Naive thymus-derived CD8-positive, alpha-beta T cell (primary cell): ENCODE results near the gene IGSF5. TPM values are rescaled to one million over a fixed set of nuclear protein-coding genes. Genes with fewer than 3 reads are reported as not detected.

Experiments used
- ATAC-seq, 2 donors: fragments of 150-1000 bp; cut with Tn5 transposase in 1 of 2; sonication (Bioruptor Pico), chemical (Tn5 transposase) in 1 of 2; 1 replicate in 1 of 2; 2 replicates in 1 of 2; pipeline ENCODE4 v1.10.0; 2021; ENCODE audit warnings: mild to moderate bottlenecking in 2 of 2, moderate library complexity in 2 of 2
- POLR2A ChIA-PET: fragments of 350-600 bp; sonication (Branson Sonifier 250); formaldehyde crosslinking; loops from one replicate; lab custom pipeline; 2021; ENCODE audit warnings: antibody characterized with exemption; lab: Charles Lee
- DNase-seq, 10 donors: peaks; one replicate each; pipeline versions ENCODE4 v3.0.0 to v3.0.0-alpha.2; 2020 to 2022
- H3K27ac Mint-ChIP-seq, 10 donors: one replicate each; pipeline ENCODE4 v1.8.0; 2020 to 2022; ENCODE audit warnings: mild to moderate bottlenecking in 10 of 10, mixed read lengths in 10 of 10, moderate library complexity in 4 of 10, inconsistent platforms in 1 of 10
- H3K27me3 Mint-ChIP-seq, 5 donors: one replicate each; pipeline ENCODE4 v1.8.0; 2021 to 2022; ENCODE audit warnings: mixed read lengths in 5 of 5
- H3K36me3 Mint-ChIP-seq, 3 donors: one replicate each; pipeline ENCODE4 v1.8.0; 2020 to 2022; ENCODE audit warnings: mixed read lengths in 3 of 3, mild to moderate bottlenecking in 2 of 3, inconsistent platforms in 1 of 3
- H3K4me1 Mint-ChIP-seq, 4 donors: one replicate each; pipeline ENCODE4 v1.8.0; 2021 to 2022; ENCODE audit warnings: mixed read lengths in 4 of 4
- H3K4me3 Mint-ChIP-seq, 10 donors: one replicate each; pipeline ENCODE4 v1.8.0; 2020 to 2022; ENCODE audit warnings: mild to moderate bottlenecking in 10 of 10, mixed read lengths in 10 of 10, moderate library complexity in 6 of 10, inconsistent platforms in 1 of 10
- H3K9me3 Mint-ChIP-seq, 9 donors: one replicate each; pipeline ENCODE4 v1.8.0; 2020 to 2022; ENCODE audit warnings: mixed read lengths in 9 of 9, mild to moderate bottlenecking in 3 of 9, inconsistent platforms in 1 of 9, moderate library complexity in 1 of 9
- polyA plus RNA-seq, 3 donors: library from polyadenylated mRNA; unstranded; fragments of 300-500 nt; fragmentation: Illumina TruSeq; gene quantifications; one replicate each; pipeline ENCODE4 v1.2.3, GENCODE V29; 2021
- total RNA-seq, 8 experiments: library from RNA in 2 of 8; stranded (reverse) in 2 of 8; gene quantifications; one replicate each; pipeline ENCODE4 v1.2.3 and lab custom pipeline; 2021 to 2026

The IGSF5 gene
- total and polyA plus RNA-seq, 5 experiments from 2014 or later: not detected

DNA sequence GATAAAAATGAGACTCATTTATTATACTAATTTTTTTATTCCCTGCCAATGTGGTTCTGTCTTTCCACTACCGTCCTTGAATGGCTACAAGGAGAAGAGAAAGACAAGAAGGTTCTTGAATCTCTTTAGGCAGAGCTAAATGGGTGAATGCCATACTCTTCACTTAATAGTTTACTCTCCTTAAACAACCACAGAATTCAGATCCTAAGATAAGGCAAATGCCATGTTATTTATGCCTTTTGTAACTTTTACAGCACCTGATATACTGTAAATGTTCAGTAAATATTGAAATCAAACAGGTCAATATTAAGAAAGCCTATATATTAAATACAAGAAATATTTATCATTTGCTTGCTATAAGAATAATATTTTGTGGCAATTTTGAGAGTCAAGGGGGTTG is 58.4 kb downstream of the IGSF5 start:
- no peak for ATAC-seq
- H3K27ac Mint-ChIP-seq: no peak overlapping the region
- H3K36me3 Mint-ChIP-seq: no peaks in the 10 kb centered on the region
- H3K4me3 Mint-ChIP-seq: no peak overlapping the region
- POLR2A ChIA-PET: no interaction called here
- no peak for DNase-seq
- peaks cover 0 to 9% (median 4%) of the 10 kb centered on the region in 5 donors for H3K27me3 Mint-ChIP-seq
- peaks cover 0 to 2% (median 0%) of the 10 kb centered on the region in 9 donors for H3K9me3 Mint-ChIP-seq
- no peaks in the 10 kb centered on the region for H3K4me1 Mint-ChIP-seq

DNA sequence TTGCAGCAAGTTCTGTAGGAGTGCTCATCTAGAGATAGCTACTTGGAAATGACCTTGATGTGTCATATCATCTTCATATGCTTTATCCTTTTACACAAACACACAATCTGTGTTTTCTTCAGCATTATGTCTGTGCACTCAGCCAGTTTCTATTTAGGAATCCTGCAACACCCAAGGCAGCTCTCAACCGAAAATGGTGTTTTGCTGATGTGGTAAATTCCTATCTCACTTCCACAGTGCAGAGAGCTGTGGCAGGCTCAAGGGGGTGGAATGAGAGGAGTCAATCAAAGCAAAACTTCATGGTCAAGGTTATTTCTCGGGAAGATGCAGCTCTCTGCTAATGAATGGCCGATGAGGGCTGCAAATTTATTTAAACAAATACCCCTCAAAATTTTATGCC is 59.3 kb downstream of the IGSF5 start:
- no peaks in the 10 kb centered on the region for H3K4me1 Mint-ChIP-seq
- DNase-seq (no peak), ATAC-seq (no peak)
- peaks cover 0 to 2% (median 0%) of the 10 kb centered on the region in 9 donors for H3K9me3 Mint-ChIP-seq
- no peak overlapping the region for H3K27ac Mint-ChIP-seq
- no peaks in the 10 kb centered on the region for H3K36me3 Mint-ChIP-seq
- no peak overlapping the region for H3K4me3 Mint-ChIP-seq
- H3K27me3 Mint-ChIP-seq: peaks cover 0 to 15% (median 1%) of the 10 kb centered on the region in 5 donors
- POLR2A ChIA-PET: no interaction called here

DNA sequence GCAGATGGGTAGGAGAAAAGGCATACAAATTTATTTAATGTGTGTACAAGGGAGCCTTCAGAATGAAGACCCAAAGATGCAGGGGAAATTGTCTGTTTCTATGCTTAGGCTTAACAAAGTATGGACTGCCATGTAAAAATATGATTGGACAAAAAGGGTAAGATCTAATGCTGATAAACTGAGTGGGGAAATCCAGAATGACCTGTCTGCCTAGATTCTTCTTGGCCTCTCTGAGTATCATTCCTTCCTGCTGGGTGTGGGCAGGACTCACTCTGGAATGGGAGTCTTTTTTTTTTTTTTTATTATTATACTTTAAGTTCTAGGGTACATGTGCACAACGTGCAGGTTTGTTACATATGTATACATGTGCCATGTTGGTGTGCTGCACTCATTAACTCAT is 61.0 kb downstream of the IGSF5 start:
- H3K27ac Mint-ChIP-seq: no peak overlapping the region
- H3K4me1 Mint-ChIP-seq: no peaks in the 10 kb centered on the region
- H3K9me3 Mint-ChIP-seq: peaks cover 0 to 2% (median 0%) of the 10 kb centered on the region in 9 donors
- H3K4me3 Mint-ChIP-seq: no peak overlapping the region
- H3K27me3 Mint-ChIP-seq: peaks cover 0 to 15% (median 5%) of the 10 kb centered on the region in 5 donors
- DNase-seq (no peak), ATAC-seq (no peak)
- H3K36me3 Mint-ChIP-seq: no peaks in the 10 kb centered on the region
- POLR2A ChIA-PET: no interaction called here

DNA sequence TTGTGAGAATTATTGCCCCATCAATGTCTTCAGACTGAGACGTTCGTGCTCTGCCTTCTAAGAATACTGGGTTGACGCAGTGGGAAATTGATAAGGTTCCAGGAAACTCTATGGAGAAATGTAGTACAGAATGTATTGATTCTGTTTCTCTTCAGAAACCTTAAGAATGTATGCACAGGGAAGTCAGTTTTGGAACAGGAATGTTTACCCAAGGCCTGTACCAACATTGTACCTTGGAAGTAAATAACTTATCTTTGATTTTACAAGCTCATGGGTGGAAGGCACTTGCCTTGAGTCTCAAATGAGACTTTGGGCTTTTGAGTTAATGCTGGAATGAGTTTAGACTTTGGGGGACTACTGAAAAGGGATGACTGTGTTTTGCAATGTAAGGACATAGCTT is 62.8 kb downstream of the IGSF5 start:
- POLR2A ChIA-PET: no interaction called here
- Mint-ChIP-seq H3K27me3 (peaks cover 0 to 12% (median 1%) of the 10 kb centered on the region in 5 donors), H3K27ac (no peak overlapping the region), H3K4me1 (no peaks in the 10 kb centered on the region), H3K36me3 (no peaks in the 10 kb centered on the region), H3K9me3 (peaks cover 0 to 3% (median 0%) of the 10 kb centered on the region in 9 donors), H3K4me3 (no peak overlapping the region)
- no peak for DNase-seq
- no peak for ATAC-seq

DNA sequence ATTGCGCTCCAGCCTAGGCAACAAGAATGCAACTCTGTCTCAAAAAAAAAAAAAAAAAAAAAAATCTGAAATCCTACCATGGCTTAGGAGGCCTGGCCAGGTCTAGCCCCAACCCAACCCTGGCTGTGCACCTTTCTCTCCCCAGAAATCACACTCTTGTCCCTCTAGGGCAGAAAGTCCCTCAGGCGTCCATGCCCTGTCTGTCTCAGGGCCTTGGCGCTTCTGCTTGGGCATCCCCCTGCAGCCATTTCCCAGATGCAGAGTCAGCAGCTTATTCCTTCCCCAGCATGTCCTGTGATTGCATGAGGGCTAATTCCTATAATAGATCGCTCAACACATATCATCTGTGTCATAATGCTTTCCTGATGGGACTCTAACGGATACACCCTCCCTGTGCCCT is 65.0 kb downstream of the IGSF5 start:
- no peak for ATAC-seq
- Mint-ChIP-seq H3K9me3 (peaks cover 0 to 8% (median 0%) of the 10 kb centered on the region in 9 donors), H3K36me3 (no peaks in the 10 kb centered on the region), H3K27ac (no peak overlapping the region), H3K4me3 (no peak overlapping the region), H3K4me1 (no peaks in the 10 kb centered on the region), H3K27me3 (peaks cover 0 to 12% (median 3%) of the 10 kb centered on the region in 5 donors)
- no peak for DNase-seq
- POLR2A ChIA-PET: no interaction called here

DNA sequence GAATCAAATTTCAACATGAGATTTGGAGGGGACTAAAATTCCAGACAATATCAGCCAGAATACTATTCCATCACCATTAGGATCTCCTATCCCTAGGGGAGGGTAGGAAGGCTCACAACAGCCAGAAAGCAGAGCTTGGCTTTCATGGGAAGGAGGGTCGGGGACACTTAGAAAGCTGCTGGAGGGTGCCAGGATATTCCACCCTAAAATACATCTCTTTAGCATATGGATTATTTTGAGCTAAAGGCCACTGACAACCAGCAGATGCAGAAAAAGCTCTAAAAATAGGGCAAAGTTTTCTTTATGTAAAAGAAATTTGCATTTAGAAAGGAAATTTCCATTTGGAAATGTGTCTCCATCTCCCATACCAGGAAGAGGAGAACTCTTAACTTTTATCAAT is 68.0 kb downstream of the IGSF5 start:
- H3K36me3 Mint-ChIP-seq: no peaks in the 10 kb centered on the region
- peaks cover 0 to 8% (median 2%) of the 10 kb centered on the region in 9 donors for H3K9me3 Mint-ChIP-seq
- POLR2A ChIA-PET: no interaction called here
- ATAC-seq: no peak
- no peak for DNase-seq
- H3K27ac Mint-ChIP-seq: no peak overlapping the region
- H3K4me3 Mint-ChIP-seq: no peak overlapping the region
- H3K27me3 Mint-ChIP-seq: peaks cover 0 to 10% (median 5%) of the 10 kb centered on the region in 5 donors
- H3K4me1 Mint-ChIP-seq: no peaks in the 10 kb centered on the region

DNA sequence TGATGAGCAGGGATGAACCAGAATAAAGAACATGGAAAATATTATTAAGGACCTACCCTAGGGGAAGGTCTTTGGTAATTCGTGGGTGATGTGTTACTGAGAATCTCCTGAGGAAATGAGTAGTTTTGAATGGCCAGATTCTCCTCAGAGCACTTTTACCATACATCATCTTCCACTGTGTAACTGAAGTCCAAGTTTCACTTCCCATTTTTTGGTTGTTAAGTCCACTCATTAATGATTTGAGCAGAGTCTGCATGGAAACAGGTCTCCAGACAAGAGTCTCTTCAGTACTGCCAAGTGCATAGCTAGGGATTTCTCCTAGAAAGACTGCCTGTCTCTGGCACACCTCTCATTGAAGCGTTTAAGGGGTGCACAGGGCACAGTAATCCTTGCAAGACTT is 73.6 kb downstream of the IGSF5 start:
- no peaks in the 10 kb centered on the region for H3K4me1 Mint-ChIP-seq
- no peak overlapping the region for H3K4me3 Mint-ChIP-seq
- H3K9me3 Mint-ChIP-seq: peaks cover 0 to 12% (median 0%) of the 10 kb centered on the region in 9 donors
- H3K36me3 Mint-ChIP-seq: no peaks in the 10 kb centered on the region
- ATAC-seq (no peak), DNase-seq (no peak)
- H3K27me3 Mint-ChIP-seq: peaks cover 0 to 4% (median 2%) of the 10 kb centered on the region in 5 donors
- POLR2A ChIA-PET: no interaction called here
- H3K27ac Mint-ChIP-seq: no peak overlapping the region

DNA sequence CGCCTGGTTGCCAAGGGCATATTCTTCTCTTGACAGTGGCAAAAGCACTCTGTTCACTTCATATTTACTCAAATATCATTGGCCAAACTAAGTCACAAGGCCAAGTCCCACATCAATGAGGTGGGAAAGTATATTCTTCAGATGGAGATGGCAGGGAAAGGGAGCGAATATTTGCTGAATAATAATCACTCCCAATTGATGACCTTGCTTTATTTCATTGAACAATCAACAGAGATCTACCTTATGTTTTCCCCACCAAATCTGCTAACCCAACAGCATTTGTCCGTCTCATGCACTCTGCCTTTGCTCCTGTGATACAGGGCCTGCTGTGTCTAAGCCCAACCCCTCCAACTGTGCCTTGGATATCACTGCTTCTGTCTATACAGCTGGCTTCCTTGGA is 77.1 kb downstream of the IGSF5 start:
- H3K36me3 Mint-ChIP-seq: no peaks in the 10 kb centered on the region
- H3K27me3 Mint-ChIP-seq: peaks cover 0 to 10% (median 2%) of the 10 kb centered on the region in 5 donors
- no peak for ATAC-seq
- POLR2A ChIA-PET: no interaction called here
- no peaks in the 10 kb centered on the region for H3K4me1 Mint-ChIP-seq
- no peak overlapping the region for H3K4me3 Mint-ChIP-seq
- no peak overlapping the region for H3K27ac Mint-ChIP-seq
- H3K9me3 Mint-ChIP-seq: peaks cover 0 to 14% (median 2%) of the 10 kb centered on the region in 9 donors
- no peak for DNase-seq

DNA sequence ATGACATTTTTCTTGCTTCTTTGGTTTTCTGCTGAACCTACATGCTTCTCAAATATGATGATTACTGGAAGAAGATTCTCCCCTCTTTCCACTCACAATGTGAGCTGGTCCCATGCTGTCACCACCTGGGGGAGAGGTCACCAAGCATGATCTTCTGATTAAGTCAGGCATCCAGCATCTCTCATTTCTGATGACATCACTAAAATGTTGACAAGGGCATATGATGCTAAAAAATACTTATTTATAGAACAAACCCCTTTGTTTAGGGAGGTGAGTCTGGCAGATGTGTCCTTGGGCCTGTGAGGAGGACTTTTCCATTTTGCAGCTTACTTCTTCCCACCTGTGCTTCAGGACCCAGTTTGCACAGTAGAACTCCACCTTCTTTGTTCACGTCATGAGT is 80.3 kb downstream of the IGSF5 start:
- peaks cover 0 to 7% (median 4%) of the 10 kb centered on the region in 5 donors for H3K27me3 Mint-ChIP-seq

DNA sequence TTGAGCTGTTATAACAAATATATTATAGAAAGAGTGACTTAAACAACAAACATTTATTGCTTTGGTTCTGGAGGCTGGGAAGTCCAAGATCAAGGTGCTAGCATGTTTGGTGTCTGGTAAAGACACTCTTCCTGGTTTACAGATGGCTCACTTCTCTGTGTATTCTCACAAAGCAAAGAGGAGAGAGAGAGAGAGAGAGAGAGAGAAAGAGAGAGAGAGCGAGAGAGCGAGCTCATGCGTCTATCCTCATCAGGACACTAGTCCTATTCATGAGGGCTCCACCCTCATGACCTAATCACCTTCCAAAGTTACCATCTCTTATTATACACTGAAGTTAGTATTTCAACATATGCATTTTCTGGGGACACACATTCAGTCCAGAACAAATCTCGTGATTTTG is 89.6 kb downstream of the IGSF5 start:
- ATAC-seq: no peak
- H3K36me3 Mint-ChIP-seq: no peaks in the 10 kb centered on the region
- DNase-seq: no peak

More for the DNA sequence above, 80.3 kb downstream of the IGSF5 start:
- H3K9me3 Mint-ChIP-seq: peaks cover 0 to 14% (median 3%) of the 10 kb centered on the region in 9 donors
- no peak for ATAC-seq
- H3K36me3 Mint-ChIP-seq: no peaks in the 10 kb centered on the region
- POLR2A ChIA-PET: no interaction called here
- H3K27ac Mint-ChIP-seq: no peak overlapping the region
- DNase-seq: no peak
- H3K4me3 Mint-ChIP-seq: no peak overlapping the region
- no peaks in the 10 kb centered on the region for H3K4me1 Mint-ChIP-seq

DNA sequence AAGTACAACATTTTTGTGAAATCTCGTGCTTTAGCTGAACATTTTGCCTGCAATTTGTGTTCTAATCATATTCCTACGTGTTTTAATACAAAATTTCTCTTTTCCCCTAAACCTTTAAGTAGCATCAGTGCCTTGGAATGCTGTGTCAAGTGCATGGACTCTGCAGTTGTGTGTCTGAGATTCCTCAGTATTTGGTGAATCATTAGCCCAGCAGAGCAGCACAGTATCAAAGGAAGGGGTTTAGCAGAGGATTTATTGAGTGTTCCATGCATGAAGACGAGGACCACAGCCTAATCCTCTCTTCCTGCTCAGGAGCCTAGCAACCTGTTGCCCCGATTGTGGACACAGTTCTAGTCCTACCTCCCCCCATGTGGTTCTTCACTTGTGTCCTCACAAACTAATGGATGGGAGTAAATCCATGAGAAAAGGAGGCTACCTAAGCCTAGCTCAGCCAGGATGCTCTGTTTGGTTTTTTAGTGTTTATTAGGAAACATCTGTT is 92.9 kb downstream of the IGSF5 start:
- Mint-ChIP-seq H3K27ac (no peak overlapping the region), H3K4me1 (peaks cover 0 to 5% (median 0%) of the 10 kb centered on the region in 4 donors), H3K36me3 (no peaks in the 10 kb centered on the region), H3K9me3 (peaks cover 0 to 4% (median 0%) of the 10 kb centered on the region in 9 donors), H3K4me3 (no peak overlapping the region), H3K27me3 (peaks cover 2 to 18% (median 7%) of the 10 kb centered on the region in 5 donors)
- ATAC-seq (no peak), DNase-seq (no peak)
- POLR2A ChIA-PET: no interaction called here

More for the DNA sequence above, 89.6 kb downstream of the IGSF5 start:
- no peak overlapping the region for H3K27ac Mint-ChIP-seq
- peaks cover 0 to 4% (median under 1%) of the 10 kb centered on the region in 9 donors for H3K9me3 Mint-ChIP-seq
- no peak overlapping the region for H3K4me3 Mint-ChIP-seq
- POLR2A ChIA-PET: no interaction called here
- peaks cover 0 to 9% (median 2%) of the 10 kb centered on the region in 5 donors for H3K27me3 Mint-ChIP-seq
- no peaks in the 10 kb centered on the region for H3K4me1 Mint-ChIP-seq

DNA sequence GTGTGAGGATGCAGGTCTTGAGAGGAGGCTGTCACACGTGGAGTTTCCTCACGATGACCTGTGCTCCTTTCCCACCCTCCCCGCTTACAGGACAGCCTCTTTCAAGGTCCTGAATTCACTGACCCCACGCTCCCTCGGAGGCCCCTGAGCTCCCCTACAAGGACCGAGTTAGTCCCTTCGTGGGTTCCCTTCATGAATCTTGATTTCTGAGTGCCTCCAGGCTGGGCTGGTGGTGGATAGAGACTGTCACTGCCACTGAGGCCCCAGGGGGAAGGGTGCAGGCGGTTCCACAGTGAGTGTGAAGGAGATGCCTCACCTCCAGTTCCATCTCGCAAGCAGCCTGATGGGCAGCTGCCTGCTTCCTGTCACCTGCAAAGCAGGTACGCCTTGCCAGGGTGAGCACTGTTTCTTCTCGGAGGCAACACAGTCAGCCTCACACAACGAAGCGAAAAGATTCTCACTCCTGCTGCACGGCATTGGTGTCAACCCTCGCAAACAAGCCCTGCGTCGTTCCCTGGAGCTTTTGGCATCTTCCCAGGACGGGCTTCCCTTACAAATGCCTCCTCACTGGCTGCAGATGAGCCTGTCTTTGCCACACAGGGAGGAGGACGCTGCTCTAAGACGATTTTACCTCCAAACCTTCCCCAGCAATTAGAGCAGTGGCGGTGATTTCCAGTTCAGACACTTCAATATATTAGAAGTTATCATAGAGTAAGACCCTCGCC is 95.6 kb downstream of the IGSF5 start:
- Mint-ChIP-seq H3K4me1 (peaks cover 0 to 5% (median 0%) of the 10 kb centered on the region in 4 donors), H3K9me3 (peaks cover 0 to 3% (median 0%) of the 10 kb centered on the region in 9 donors)

DNA sequence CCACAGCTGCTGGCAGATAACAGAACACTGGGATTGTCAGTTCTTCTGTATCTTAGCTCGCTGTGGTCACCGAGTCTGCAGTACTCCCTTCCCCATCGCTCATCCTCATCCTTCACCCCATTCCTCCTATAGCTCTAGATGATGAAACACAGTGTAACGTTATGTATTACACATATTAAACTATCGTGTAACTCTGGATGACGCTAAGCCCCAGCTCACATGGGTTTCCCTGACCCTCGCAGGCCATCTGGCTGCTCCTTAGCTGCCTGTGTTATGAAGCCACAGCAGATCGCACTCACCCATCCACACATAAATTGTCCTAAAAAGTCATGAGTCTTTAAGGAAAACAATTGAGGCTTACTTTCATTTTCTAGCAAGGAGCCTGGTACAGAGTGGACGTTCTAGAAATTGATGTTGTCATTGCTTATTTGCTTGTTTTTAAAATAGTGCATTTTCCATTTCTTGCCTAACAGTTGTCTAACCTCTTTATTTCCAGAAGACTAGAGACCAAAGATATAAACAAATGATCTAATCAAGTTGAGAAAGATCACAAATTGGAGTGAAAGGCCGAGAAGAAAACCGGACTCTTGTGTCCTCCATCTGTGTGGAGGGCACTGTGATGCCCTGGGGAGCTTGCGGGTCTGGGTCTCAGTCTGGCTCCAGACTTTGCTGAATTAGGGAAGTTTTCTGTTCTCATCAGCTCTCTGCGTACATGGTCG is 97.9 kb downstream of the IGSF5 start:
- Mint-ChIP-seq H3K4me1 (peaks cover 0 to 5% (median 0%) of the 10 kb centered on the region in 4 donors), H3K27ac (peak overlapping the region in 1 of 10 donors; percentile 15), H3K9me3 (peaks cover 0 to 2% (median 0%) of the 10 kb centered on the region in 9 donors), H3K27me3 (peaks cover 0 to 26% (median 10%) of the 10 kb centered on the region in 5 donors), H3K36me3 (no peaks in the 10 kb centered on the region), H3K4me3 (no peak overlapping the region)
- no peak for ATAC-seq
- POLR2A ChIA-PET: no interaction called here
- no peak for DNase-seq

More for the DNA sequence above, 95.6 kb downstream of the IGSF5 start:
- DNase-seq (no peak), ATAC-seq (no peak)
- Mint-ChIP-seq H3K27ac (no peak overlapping the region), H3K4me3 (no peak overlapping the region), H3K36me3 (no peaks in the 10 kb centered on the region), H3K27me3 (peaks cover 2 to 26% (median 10%) of the 10 kb centered on the region in 5 donors)
- POLR2A ChIA-PET: no interaction called here
